PC-9 (cell line): ENCODE measurements around the gene FBLN2. TPM values are rescaled to one million over a fixed set of nuclear protein-coding genes. Genes with fewer than 3 reads are reported as not detected.

Source experiments
- BruUV-seq: library from RNA; stranded (reverse); fragments of 400-500 nt; replicated peaks from 2 replicates; lab custom pipeline; 2021; lab: Mats Ljungman, UMichigan
- CTCF ChIA-PET: fragments of 300-600 bp; sonication (Branson Sonifier 250); formaldehyde crosslinking; loops from one replicate; lab custom pipeline; 2022; ENCODE audit warnings: antibody characterized with exemption; lab: Charles Lee
- POLR2A ChIA-PET: fragments of 300-600 bp; sonication (Branson Sonifier 250); formaldehyde crosslinking; loops from one replicate; lab custom pipeline; 2022; ENCODE audit warnings: antibody characterized with exemption; ENCODE audit not compliant: unreplicated experiment; lab: Charles Lee
- DNase-seq, 2 experiments: peaks; one replicate each; pipeline versions ENCODE4 v3.0.0 to v3.0.0-alpha.2; 2015 to 2022; ENCODE audit warnings: mixed read lengths in 1 of 2
- H2AFZ ChIP-seq: fragments of 200-600 bp; sonication (generic); 2 replicates; pipeline ENCODE4 v1.8.1; 2017; ENCODE audit warnings: antibody characterized with exemption
- H3F3A ChIP-seq: fragments of 200-600 bp; sonication (generic); 2 replicates; pipeline ENCODE4 v1.8.1; 2017; ENCODE audit warnings: antibody characterized with exemption, mild to moderate bottlenecking, low read depth; ENCODE audit not compliant: insufficient read depth
- H3K27ac ChIP-seq: fragments of 200-600 bp; sonication (generic); 2 replicates; pipeline ENCODE4 v1.6.1; 2016; ENCODE audit warnings: mixed run types
- H3K27me3 ChIP-seq: fragments of 200-600 bp; sonication (generic); 2 replicates; pipeline ENCODE4 v1.6.1; 2016; ENCODE audit warnings: low read depth, mixed run types; ENCODE audit not compliant: insufficient read depth
- H3K36me3 ChIP-seq: fragments of 200-600 bp; sonication (generic); 2 replicates; pipeline ENCODE4 v1.6.1; 2016; ENCODE audit warnings: low read depth, mixed run types
- H3K4me1 ChIP-seq: fragments of 200-600 bp; sonication (generic); replicated peaks from 2 replicates; pipeline ENCODE4 v1.6.1; 2016; ENCODE audit warnings: mixed run types; ENCODE audit not compliant: insufficient read depth
- H3K4me2 ChIP-seq: fragments of 200-600 bp; sonication (generic); 2 replicates; pipeline ENCODE4 v1.6.1; 2017; ENCODE audit warnings: mixed run types
- H3K4me3 ChIP-seq: fragments of 200-600 bp; sonication (generic); 2 replicates; pipeline ENCODE4 v1.6.1; 2016; ENCODE audit warnings: mixed run types
- H3K79me2 ChIP-seq: fragments of 200-600 bp; sonication (generic); 2 replicates; pipeline ENCODE4 v1.6.1; 2017; ENCODE audit warnings: low read depth, mixed run types
- H3K9me2 ChIP-seq: fragments of 200-600 bp; sonication (generic); 2 replicates; pipeline ENCODE4 v1.8.1; 2017; ENCODE audit warnings: mild to moderate bottlenecking; ENCODE audit not compliant: insufficient read depth
- H3K9me3 ChIP-seq: fragments of 200-600 bp; sonication (generic); 2 replicates; pipeline ENCODE4 v1.8.1; 2016; ENCODE audit warnings: low read depth; ENCODE audit not compliant: insufficient read depth
- H4K20me1 ChIP-seq: fragments of 200-600 bp; sonication (generic); 2 replicates; pipeline ENCODE4 v1.8.1; 2017; ENCODE audit not compliant: insufficient read depth
- EZH2 ChIP-seq: fragments of 200-600 bp; sonication (generic); IDR thresholded peaks from 2 replicates; pipeline ENCODE4 v1.8.0; 2017; ENCODE audit warnings: antibody characterized with exemption, low read depth
- intact Hi-C: fragments of 100-400 bp; cut with micrococcal nuclease; formaldehyde crosslinking; loops from one replicate; pipeline ENCODE4 v1.10.0; 2022; ENCODE audit not compliant: unreplicated experiment
- total RNA-seq: library from RNA; stranded (reverse); gene quantifications from 2 replicates; pipeline ENCODE4 v1.2.3, GENCODE V29; 2021
- TF ChIP-seq, protein P1 (sequence below): fragments of 200-600 bp; sonication (generic); conservative IDR thresholded peaks from 2 replicates; pipeline ENCODE4 v1.6.1; 2017; ENCODE audit warnings: mixed run types, antibody characterized with exemption, mild to moderate bottlenecking, moderate library complexity

FBLN2 gene
- total RNA-seq, 1 experiment from 2014 or later: 0.57 TPM

DNA sequence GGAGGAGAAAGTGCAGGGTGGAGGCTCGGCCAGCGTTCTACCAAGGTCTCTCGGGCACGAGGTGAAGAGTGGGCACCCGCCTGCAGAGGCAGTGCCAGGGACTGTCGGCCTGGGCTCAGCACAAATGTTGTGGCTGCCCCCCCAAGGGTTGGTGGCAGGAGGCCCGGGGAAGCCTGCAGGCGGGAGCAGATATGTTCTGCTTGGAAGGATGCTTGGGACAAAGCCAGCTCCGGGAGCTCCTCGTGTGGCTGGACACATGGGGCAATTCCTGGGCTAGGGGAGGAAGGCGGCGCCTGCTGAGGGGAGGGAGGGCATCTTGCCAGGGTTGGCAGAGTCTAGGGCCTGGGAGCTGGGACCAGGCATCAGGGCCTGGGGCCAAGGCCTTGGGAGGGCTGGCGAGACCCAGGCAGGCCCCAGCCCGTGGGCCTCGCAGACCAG, 30.4 kb upstream of the FBLN2 start:
- Histone ChIP-seq H3K27me3 (no peaks in the 10 kb centered on the region), H3K4me3 (no peak overlapping the region), H3K4me2 (no peak overlapping the region), H3K9me2 (no peaks in the 10 kb centered on the region), H3K9me3 (no peaks in the 10 kb centered on the region), H3K36me3 (no peaks in the 10 kb centered on the region), H3K79me2 (no peaks in the 10 kb centered on the region), H2AFZ (no peak overlapping the region), H3F3A (peaks cover 19% of the 10 kb centered on the region), H4K20me1 (no peaks in the 10 kb centered on the region), H3K27ac (no peak overlapping the region), H3K4me1 (peaks cover 24% of the 10 kb centered on the region)
- TF ChIP-seq, protein P1, sequence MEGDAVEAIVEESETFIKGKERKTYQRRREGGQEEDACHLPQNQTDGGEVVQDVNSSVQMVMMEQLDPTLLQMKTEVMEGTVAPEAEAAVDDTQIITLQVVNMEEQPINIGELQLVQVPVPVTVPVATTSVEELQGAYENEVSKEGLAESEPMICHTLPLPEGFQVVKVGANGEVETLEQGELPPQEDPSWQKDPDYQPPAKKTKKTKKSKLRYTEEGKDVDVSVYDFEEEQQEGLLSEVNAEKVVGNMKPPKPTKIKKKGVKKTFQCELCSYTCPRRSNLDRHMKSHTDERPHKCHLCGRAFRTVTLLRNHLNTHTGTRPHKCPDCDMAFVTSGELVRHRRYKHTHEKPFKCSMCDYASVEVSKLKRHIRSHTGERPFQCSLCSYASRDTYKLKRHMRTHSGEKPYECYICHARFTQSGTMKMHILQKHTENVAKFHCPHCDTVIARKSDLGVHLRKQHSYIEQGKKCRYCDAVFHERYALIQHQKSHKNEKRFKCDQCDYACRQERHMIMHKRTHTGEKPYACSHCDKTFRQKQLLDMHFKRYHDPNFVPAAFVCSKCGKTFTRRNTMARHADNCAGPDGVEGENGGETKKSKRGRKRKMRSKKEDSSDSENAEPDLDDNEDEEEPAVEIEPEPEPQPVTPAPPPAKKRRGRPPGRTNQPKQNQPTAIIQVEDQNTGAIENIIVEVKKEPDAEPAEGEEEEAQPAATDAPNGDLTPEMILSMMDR: no peak
- no peak for TF ChIP-seq EZH2
- no TSS peak for BruUV-seq
- no peak for DNase-seq
- intact Hi-C loops: no loop called here
- CTCF ChIA-PET: no interaction called here
- POLR2A ChIA-PET: no interaction called here

GRCh38 chr3:13519006-13519791, 29.7 kb upstream of the FBLN2 start:
- Histone ChIP-seq H3K36me3 (no peaks in the 10 kb centered on the region), H3K27me3 (no peaks in the 10 kb centered on the region), H3F3A (peaks cover 19% of the 10 kb centered on the region), H3K4me3 (no peak overlapping the region), H2AFZ (no peak overlapping the region), H3K4me1 (peaks cover 19% of the 10 kb centered on the region), H4K20me1 (no peaks in the 10 kb centered on the region), H3K9me3 (no peaks in the 10 kb centered on the region), H3K4me2 (no peak overlapping the region), H3K27ac (no peak overlapping the region), H3K79me2 (no peaks in the 10 kb centered on the region), H3K9me2 (no peaks in the 10 kb centered on the region)
- no TSS peak for BruUV-seq
- POLR2A ChIA-PET: no interaction called here
- intact Hi-C loops: no loop called here
- no peak for TF ChIP-seq EZH2
- CTCF ChIA-PET: no interaction called here
- no peak for DNase-seq

DNA sequence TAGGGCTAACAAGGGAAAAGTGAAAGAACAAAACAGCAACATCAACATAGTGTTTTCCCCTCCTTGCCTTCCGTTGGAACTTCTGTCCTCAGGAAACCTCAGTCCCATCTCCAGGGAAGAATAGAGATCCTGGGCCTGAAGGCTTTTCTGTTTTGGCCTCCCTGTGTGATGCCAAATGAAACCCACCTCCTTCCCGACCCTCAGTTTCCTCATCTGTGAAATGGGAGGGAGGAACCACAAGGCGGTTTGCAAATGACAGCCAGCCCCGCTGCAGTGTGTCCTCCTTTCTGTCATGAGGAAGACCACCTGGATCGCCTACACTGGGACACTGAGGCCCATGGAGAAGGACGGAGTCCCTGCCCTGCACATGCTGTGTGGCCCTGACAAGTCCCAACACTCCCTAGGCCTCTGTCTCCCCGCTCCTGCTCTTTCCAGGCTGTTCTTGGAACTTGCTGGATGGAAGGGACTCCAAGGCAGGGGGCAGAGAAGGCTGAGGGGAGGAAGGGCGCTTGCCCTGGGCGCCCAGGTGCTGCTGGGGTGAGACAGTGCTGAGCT, 28.5 kb upstream of the FBLN2 start:
- intact Hi-C loops: no loop called here
- H3K79me2 ChIP-seq: no peaks in the 10 kb centered on the region
- peaks cover 19% of the 10 kb centered on the region for H3K4me1 ChIP-seq
- H2AFZ ChIP-seq: no peak overlapping the region
- H3K27me3 ChIP-seq: no peaks in the 10 kb centered on the region
- H3F3A ChIP-seq: peaks cover 16% of the 10 kb centered on the region
- H3K9me2 ChIP-seq: no peaks in the 10 kb centered on the region
- TF ChIP-seq, protein P1: no peak
- TF ChIP-seq EZH2: no peak
- BruUV-seq: no TSS peak
- no peak for DNase-seq
- no peaks in the 10 kb centered on the region for H3K9me3 ChIP-seq
- no peak overlapping the region for H3K27ac ChIP-seq
- CTCF ChIA-PET: no interaction called here
- POLR2A ChIA-PET: no interaction called here
- H3K36me3 ChIP-seq: no peaks in the 10 kb centered on the region
- no peaks in the 10 kb centered on the region for H4K20me1 ChIP-seq
- H3K4me2 ChIP-seq: no peak overlapping the region
- no peak overlapping the region for H3K4me3 ChIP-seq
